NCI-H526 (cell line): Measurements from ENCODE around the gene PRKAR1B.
A peak's percentile ranks its signal among the peaks of the same experiment; 100 is the strongest.

Source experiments
- DNase-seq, 2 experiments: peaks; one replicate each; lab custom pipeline; 2025; lab: John Stamatoyannopoulos, UW

PRKAR1B gene

DNA sequence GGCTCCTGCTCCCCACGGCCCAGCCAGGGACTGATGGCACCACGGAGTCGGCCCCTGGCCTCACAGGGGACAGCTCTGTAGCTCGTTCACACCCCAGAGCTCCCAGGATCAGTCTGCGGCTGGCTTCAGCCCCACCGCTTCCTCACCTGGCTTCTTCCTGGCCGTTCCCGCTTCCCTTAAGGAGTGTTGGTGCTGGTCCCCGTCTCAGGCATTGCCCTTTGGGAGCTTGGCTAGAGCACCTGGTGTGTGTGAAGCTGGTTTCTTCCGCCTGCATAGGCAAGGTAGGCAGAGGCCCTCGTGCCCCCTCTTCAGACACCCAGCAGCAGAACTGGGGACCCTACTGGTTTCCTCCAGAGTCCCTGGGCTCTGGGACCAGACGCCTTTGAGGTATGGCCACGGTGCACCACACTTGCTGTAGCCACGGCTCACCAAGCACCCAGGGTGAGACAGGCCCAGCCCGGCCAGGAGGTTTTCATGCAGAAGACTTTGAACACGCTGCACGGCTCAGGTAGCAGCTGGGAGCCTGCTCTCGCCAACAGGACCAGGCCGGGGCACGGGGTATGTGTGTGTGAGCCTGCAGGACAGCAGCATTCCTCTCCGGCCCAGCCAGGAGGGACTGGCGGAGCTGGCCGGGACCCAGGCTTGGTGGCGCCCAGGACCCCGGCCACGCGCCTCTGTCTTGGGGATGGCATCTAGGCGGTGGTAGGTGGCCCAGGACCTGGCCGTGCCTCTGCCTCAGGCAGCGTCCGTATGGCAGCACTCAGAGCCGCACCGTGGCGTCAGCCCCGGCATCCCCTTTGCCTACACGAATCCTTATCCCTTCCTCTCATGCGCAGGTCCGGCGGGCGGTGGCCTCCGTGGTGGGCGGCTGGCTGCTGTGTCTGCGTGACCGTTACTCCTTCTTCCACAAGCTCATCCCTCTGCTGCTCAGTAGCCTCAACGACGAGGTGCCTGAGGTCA, 13.2 kb upstream of the PRKAR1B start:
- DNase-seq: no peak

GRCh38 chr7:739455-739982, 12.4 kb upstream of the PRKAR1B start:
- DNase-seq: no peak

DNA sequence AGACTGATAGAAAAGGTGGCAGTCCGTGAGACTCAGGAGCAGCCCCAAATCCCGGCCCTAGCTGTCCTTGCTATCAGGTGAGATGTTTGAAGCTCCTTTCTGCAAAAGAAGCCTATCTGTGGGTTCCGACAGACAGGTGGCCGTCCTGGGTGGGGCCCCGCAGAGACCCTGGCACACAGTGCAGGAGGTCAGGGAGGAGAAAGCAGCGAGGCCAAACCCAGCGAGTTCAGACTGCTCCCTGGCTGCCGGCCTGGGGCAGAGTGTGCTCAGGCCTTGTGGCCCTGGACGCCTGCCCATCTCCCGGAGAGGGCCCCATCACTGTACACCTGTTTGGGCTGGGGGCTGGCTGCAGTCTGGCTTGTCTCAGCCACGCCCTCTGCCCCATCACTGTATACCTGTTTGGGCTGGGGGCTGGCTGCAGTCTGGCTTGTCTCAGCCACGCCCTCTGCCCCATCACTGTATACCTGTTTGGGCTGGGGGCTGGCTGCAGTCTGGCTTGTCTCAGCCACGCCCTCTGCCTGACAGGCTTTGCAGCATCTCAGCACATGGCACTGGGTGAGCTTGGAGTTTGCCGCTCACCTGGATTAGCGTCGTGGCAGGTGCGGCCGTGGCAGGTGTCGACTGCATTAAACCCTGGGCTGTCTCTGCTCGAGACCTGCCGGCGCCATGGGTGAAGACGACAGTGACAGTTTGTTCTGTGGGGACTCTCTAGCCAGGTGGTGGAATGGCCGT, 11.8 kb upstream of the PRKAR1B start:
- DNase-seq: peak in 1 of 2 experiments; percentile 13

DNA sequence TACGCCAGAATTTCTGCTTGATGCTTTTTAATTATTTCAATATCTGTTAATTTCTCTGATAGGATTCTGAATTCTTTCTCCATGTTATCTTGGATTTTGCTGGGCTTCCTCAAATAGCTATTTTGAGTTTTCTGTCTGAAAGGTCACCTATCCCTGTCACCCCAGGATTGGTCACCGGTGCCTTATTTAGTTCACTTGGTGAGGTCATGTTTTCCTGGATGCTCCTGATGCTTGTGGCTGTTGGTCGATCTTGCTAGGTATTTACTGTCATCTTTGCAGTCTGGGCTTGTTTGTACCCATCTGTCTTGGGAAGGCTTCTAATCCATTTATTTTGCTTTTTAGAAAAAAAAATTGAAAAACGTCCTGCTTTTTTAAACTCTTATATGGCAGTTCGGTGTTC, 11.2 kb upstream of the PRKAR1B start:
- DNase-seq: no peak

DNA sequence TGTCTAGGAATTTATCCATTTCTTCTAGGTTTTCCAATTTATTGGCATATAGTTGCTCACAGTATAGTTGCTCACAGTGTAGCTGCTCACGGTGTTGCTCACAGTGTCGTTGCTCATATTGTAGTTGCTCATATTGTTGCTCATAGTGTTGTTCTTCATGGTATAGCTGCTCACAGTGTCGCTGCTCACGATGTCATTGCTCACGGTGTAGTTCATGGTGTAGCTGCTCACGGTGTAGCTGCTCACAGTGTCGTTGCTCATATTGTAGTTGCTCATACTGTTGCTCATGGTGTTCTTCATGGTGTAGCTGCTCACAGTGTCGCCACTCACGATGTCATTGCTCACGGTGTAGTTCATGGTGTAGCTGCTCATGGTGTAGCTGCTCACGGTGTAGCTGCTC, 7.7 kb upstream of the PRKAR1B start:
- DNase-seq: no peak

- DNase-seq: no peak
Measured at GRCh38 chr7:734214-734613, 7.1 kb upstream of the PRKAR1B start.

DNA sequence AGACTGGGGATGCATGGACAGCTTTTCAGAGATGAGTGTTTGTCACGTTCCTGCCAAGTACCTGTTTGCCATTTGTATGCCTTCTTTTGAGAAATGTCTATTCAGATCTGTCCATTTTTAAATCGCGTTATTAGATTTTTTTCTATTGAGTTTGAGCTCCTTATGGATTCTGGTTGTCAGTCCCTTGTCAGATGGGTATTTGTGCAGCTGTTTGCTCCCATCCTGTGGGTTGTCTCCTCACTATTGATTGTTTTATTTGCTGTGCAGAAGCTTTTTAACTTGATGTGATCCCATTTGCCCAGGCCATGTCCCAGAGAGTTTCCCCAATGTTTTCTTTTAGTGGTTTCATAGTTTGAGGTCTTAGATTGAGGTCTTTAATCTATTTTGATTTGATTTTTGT, 5.5 kb upstream of the PRKAR1B start:
- no peak for DNase-seq

GRCh38 chr7:732094-732541, 5.0 kb upstream of the PRKAR1B start:
- DNase-seq: peak in 1 of 2 experiments; percentile 34

DNA sequence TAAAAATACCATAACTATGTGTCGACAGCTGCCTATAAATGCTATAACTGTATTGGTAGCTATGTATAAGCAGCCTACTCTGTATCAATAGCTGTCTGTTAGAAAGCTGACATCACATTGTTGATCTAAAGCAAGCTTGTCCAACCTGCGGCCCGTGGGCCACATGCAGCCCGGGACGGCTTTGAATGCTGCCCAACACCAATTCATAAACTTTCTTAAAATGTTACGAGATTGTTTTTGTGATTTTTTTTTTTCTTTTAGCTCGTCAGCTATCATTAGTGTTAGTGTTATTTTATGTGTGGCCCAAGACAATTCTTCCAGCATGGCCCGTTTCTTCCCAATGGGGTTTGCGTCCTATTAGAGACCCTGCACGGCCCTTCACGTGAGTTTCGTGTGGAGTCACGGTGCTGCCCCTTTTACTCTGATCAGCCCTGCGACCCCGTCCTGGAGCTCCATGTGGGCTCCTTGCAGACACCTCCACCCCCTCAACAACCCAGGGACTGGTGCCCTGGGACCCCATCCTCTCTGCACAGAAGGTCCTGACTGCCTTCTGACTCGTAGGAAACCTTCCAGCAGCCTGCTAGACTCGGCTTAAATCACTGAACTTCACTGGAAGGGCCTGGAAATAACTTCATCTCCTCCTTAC, 4.5 kb upstream of the PRKAR1B start:
- no peak for DNase-seq

DNA sequence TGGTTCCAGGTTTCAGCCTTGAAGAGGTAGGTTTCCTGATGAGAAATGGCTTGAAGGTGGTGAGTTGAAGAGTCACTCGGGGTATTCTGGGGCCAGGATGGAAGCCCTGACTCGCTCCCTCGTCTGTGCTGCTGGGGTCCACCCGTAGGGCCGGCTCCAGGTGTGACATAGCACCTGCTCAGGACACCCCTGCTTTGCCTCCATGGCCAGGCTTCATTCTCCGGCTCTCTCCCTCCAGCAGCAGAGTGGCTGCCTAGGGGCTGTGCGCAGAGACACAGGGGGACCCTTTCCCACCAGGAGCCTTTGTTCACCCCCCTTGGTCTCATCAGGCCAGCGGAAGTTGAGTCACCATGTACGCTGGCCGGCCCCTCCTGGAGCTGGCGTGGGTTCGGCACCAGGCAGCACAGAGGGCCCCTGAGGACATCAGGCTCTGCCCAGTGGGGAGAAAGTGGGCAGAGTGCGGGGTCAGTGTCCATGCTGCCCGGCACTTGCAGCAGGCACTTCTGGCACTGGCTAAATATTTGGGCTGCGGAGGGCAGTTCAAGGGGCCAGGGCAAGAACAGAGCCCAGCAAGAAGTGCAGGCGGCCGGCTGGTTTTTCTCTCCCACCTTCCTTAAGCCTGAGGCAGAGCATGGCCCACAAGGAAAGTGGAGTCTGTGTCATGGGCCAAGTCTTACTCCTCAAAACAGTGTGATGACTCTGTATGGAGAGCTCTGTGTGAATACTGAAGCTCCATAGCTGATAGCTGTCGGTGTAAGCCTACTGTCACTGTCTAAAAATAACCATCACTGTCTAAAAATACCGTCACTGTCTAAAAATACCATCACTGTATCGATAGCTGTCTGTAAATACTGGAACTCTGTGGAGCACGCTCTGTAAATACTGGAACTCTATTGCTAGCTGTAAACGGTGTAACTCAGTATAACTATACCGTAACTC, 3.7 kb upstream of the PRKAR1B start:
- no peak for DNase-seq

- DNase-seq: no peak
Measured at GRCh38 chr7:729140-730000, 2.3 kb upstream of the PRKAR1B start.

- no peak for DNase-seq
Measured at GRCh38 chr7:728602-729001, 1.5 kb upstream of the PRKAR1B start.

- no peak for DNase-seq
Measured at GRCh38 chr7:727806-728460, 852 bp upstream of the PRKAR1B start.

DNA sequence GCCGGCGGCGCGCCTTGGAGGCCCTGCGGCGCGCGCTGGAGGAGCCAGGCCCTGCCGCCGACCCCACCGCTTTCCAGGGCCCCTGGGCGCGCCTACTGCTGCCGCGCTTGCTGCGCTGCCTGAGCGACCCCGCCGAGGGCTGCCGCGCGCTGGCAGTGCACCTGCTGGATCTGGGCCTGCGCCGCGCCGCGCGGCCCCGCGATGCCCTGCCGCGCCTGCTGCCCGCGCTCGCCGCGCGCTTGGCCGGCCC, 302 bp downstream of the PRKAR1B start:
- DNase-seq: no peak

DNA sequence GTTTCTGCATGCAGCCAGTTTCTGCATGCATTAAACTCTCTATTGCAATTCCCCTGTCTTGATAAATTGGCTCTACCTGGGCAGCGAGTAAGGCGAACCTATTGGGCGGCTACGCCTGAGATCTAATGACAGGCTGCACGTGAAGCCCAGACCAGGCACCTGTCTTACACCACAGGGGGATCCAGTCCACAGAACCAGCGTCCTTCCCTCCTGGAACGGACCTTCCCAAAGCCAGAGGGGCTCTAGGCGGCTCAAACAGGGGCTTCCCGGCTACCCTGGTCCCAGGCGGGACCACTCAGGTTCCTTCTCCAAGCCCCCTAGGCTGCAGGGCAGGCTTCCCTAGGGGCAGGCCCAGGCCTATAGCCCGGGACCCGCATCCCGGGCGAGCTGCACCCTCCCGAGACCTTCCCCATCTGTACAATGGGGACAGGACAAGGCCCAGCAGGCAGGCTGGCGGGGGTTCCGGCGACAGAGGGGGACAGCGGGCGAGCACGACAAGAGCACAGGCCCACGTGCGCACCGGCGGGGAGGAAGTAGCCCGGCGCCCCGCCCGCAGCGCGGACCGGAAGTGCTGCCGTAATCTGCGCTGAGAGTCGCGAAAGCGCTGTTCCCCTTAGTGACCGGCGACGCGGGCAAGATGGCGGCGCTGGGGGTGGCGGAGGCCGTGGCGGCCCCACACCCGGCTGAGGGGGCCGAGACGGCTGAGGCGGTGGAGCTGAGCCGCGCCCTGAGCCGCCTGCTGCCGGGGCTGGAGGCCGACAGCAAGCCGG, 812 bp downstream of the PRKAR1B start, which contains the start of gene DNAAF5:
Gene DNAAF5, plus strand, starts transcription at position 616 of the 770 bp plus-strand sequence. Its CDS starts 22 bp downstream, at position 638.
- peak; percentile 57 to 91 for DNase-seq

DNA sequence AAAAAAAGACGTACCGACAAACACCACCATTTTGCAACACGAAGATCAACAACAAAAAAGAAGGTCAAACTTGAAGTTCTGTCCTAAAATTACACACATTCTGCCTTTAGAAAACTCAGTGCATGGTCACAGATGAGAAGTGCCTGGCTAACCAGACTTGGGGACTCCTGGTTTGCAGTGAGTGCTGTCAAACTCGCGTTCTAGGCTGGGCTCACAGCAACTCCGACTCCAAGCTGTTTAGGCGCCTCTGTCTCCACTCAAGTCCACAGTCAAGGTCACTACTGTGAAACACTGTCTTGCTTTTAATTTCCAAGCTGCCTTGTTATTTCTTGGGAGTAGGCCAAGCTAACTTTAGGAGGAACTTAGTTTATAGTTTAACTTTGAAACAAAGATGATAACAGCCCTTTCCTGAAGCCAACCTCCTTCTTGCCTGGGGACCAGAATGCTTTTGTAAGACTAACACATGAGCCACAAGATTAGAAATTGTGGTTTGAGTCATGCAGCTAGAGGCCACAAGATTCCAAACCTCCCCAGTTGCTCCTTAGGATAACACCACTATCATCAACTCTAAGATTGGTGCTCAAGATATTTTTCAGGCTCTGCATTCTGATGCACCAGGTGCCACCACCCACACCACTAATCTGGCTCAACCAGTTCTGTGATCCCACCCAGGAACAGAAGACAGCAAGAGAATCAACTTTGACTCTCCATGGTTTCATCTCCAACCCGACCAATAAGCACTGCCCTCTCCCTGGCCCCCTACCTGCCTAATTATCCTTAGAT, 1.7 kb downstream of the PRKAR1B start:
- no peak for DNase-seq

- DNase-seq: no peak
Measured at GRCh38 chr7:724298-724697, 2.8 kb downstream of the PRKAR1B start.

DNA sequence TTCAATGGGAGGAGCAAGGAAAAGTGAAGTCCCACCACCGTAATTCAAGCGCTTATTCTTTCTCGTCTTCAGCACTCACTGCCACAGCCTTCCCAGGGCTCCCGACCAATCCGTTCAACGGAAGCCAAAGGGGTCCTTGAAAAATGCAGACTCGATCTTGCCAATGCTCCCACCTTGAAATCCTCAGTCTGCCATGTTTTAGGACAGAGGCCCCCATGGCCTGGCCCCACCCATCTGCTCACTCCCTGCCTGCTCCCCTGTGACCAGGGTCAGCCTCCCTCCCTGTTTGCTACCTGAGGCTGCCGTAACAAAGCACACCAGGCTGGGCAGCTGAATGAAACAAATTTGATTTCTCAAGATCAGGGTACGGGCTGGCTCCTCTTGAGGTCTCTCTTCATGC, 3.5 kb downstream of the PRKAR1B start:
- DNase-seq: no peak
